PC-9 (cell line): ENCODE measurements around the gene HSPA12A.

Experiments
- CTCF ChIP-seq: fragments of 200-600 bp; sonication (generic); conservative IDR thresholded peaks from 2 replicates; pipeline ENCODE4 v1.6.1; 2017; ENCODE audit warnings: mixed run types, antibody characterized with exemption, mild to moderate bottlenecking, moderate library complexity
- EZH2 ChIP-seq: fragments of 200-600 bp; sonication (generic); IDR thresholded peaks from 2 replicates; pipeline ENCODE4 v1.8.0; 2017; ENCODE audit warnings: antibody characterized with exemption, low read depth

DNA sequence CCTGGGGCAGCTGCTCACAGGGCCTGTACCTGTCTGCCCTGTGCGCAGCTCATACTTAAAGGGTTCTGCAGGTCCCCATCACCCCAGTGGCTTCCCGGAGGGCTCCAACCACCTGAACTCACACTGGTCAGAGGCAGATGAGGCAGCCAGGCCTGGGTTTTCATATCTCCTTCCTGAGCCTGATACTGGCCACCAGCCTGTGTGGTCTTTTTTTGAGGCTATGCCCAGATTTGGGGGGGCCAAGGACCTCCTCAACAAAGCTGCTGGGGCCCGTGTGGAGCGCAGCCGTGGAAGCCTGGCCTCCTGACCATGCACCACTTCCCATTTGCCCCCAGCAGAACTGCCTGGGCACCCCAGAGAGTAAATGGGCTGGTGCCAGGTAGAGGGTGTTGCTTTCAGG lies 95.9 kb downstream of the HSPA12A start:
- no peak for TF ChIP-seq CTCF
- no peak for TF ChIP-seq EZH2
